ENCODE data around the gene PLPP4.

Gene PLPP4

GRCh38 chr10:120527691-120528090, 70.7 kb downstream of the PLPP4 start:
- no peak for DNase-seq

GRCh38 chr10:120530699-120531098, 73.7 kb downstream of the PLPP4 start:
- no peak for DNase-seq

- DNase-seq, result no peak
These were observed 81.1 kb downstream of the PLPP4 start for GRCh38 chr10:120538091-120538490.

GRCh38 chr10:120539076-120539475, 82.0 kb downstream of the PLPP4 start:
- no peak for DNase-seq

GRCh38 chr10:120540486-120540885, 83.5 kb downstream of the PLPP4 start:
- no peak for DNase-seq

- DNase-seq, result no peak
These were observed 85.0 kb downstream of the PLPP4 start for GRCh38 chr10:120541984-120542383.

- DNase-seq, result no peak
These were observed 85.6 kb downstream of the PLPP4 start for GRCh38 chr10:120542591-120542990.

GRCh38 chr10:120543291-120543690, 86.3 kb downstream of the PLPP4 start:
- no peak for DNase-seq

- DNase-seq, result no peak
These were observed 91.2 kb downstream of the PLPP4 start for GRCh38 chr10:120548210-120548609.

GRCh38 chr10:120552262-120552661, 95.2 kb downstream of the PLPP4 start:
- DNase-seq, result no peak

GRCh38 chr10:120553911-120554310, 96.9 kb downstream of the PLPP4 start:
- no peak for DNase-seq

- no peak for DNase-seq
These were observed 98.4 kb downstream of the PLPP4 start for GRCh38 chr10:120555436-120555835.

GRCh38 chr10:120555842-120556532, 99.0 kb downstream of the PLPP4 start:
- DNase-seq, result no peak

GRCh38 chr10:120557311-120557710, 100.3 kb downstream of the PLPP4 start:
- no peak for DNase-seq

GRCh38 chr10:120559800-120560199, 102.8 kb downstream of the PLPP4 start:
- no peak for DNase-seq

GRCh38 chr10:120562956-120563355, 105.9 kb downstream of the PLPP4 start:
- DNase-seq, result no peak

- DNase-seq, result no peak
These were observed 113.4 kb downstream of the PLPP4 start for GRCh38 chr10:120570418-120570817.

- DNase-seq, result no peak
These were observed 114.2 kb downstream of the PLPP4 start for GRCh38 chr10:120571266-120571665.

- no peak for DNase-seq
These were observed 115.3 kb downstream of the PLPP4 start for GRCh38 chr10:120572307-120572706.

GRCh38 chr10:120573355-120573754, 116.3 kb downstream of the PLPP4 start:
- no peak for DNase-seq

- DNase-seq, result no peak
These were observed 118.0 kb downstream of the PLPP4 start for GRCh38 chr10:120574981-120575380.

GRCh38 chr10:120575411-120575810, 118.4 kb downstream of the PLPP4 start:
- DNase-seq, result no peak

GRCh38 chr10:120578134-120578533, 121.1 kb downstream of the PLPP4 start:
- no peak for DNase-seq

GRCh38 chr10:120578890-120579289, 121.9 kb downstream of the PLPP4 start:
- no peak for DNase-seq

Measured in DMS53 (cell line).